Measurements from ENCODE around the gene HACD4.
"Not testable (repeated sequence)": the region's sequence is repeated elsewhere in the genome, so short reads cannot be mapped to it uniquely, and the experiment has no call there.

Gene HACD4

DNA sequence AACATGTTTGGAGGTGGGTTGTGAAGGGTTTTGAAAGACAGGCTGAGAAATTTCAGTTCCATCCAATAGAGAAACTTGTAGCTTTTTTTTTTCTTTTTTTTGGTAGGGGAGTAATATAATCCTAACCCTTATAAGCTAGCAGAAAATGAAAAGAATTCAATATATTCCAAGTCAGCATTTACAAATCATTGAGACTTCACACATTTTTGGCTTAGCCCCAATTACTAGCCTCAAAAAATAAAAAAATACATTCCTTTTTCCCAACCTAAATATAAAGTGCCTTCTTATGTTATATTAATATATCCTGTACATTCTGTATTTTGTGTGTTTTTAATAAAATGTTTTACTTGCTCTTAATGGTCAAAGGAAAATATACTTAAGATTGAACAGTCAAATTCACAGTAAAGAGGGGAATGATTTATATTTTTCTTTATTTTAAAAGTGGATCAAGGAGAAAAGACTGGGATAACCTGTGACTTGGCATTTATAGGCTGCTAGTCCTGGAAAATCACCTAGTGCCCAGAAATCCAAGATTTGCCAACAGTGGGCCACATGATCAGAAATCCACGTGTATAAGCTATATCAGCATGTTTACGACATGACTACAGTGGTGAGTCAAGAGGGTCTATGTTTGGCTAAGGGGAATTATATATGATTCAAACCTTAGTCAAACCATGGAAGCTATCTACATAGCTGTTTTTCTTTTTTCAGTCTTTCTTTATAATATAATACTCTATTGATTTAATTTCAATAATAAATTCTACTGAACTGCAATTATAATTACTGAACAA is 14.5 kb downstream of the HACD4 start:
- DNase-seq (ENCODE audit: low read depth in 2 of 2) = no peak

DNA sequence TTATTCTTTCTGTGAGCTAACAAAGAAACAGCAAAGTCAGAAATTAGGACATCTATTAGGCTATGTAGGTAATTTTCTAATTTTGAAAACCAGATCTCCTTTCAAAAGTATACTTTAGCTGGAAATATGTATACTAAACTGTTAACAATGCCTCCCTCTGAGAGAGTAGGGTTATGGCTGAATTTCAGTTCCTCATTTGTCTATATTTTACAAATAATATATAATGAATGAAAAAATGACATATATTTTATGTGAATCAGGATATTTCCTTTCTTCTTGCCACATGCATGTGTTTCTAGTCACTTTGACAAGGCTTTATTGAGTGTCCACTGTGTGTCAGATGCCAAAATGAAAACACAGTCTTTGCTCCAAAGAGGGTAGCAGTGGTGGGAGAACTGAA is 15.4 kb downstream of the HACD4 start:
- no peak for DNase-seq (ENCODE audit: low read depth in 2 of 2)

DNA sequence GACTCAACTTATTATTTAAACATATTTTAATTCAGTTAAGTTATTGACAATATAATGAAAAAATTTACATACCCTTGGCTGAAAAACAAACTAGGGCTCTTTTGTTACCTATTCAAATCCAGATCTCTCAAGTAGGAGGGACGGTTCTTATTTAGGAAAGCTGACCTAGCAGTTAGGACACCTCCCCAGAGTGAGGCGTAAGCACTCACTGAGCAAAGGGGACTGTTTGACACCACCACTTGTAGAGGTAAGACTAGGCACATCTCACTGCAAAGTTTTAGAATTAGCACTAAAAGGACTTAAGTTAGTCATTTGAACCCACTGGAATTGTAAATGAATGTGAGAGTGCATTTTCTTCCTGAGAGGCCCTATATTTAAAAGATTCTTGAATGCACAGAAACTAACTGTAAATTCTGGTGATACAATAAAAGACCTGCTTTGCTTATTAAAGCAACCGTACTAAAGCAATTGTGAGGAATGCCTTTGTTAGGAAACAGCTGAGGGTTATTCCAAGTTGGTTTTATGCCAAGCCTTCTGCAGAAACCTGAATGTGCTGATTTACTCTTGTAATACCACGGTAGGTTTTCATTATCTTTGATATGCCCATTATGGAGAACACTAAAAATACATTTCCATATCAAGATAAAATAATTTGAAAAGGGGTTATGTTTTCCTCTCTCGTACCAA is 16.2 kb downstream of the HACD4 start:
- DNase-seq (ENCODE audit: low read depth in 2 of 2) = no peak

DNA sequence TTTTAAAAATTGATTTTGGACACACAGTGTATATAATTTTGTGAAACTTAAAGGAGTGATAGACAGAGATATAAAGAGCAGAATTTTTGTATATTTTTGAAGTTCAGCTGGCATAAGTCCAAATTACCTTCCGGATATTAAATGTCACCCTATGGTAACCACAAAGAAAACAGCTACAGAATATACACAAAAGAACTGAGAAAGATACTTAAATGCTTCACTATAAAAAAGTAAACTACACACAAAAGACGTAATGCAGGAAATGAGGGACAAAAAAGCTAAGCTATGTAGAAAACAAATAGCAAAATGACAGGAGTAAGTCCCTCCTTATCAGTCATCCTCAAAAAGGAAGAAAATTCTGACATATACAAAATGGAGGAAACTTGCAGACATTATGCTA is 29.4 kb downstream of the HACD4 start:
- no peak for DNase-seq (ENCODE audit: low read depth in 2 of 2)

DNA sequence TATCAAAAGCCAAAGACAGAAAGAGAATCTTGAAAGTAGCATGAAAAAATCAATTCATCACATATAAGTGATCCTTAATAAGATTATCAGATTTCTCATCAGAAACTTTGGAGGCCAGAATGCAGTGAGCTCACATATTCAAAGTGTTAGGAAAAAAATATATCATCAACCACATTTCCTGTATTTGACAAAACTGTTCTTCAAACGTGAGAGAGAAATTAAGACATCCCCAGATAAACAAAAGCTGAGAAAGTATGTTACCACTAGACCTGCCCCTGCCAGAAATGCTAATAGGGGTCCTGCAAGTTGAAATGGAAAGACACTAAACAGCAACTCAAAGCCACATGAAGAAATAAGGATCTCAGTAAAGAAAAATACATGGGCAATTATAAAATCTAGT is 29.9 kb downstream of the HACD4 start:
- DNase-seq (ENCODE audit: low read depth in 2 of 2) = no peak

DNA sequence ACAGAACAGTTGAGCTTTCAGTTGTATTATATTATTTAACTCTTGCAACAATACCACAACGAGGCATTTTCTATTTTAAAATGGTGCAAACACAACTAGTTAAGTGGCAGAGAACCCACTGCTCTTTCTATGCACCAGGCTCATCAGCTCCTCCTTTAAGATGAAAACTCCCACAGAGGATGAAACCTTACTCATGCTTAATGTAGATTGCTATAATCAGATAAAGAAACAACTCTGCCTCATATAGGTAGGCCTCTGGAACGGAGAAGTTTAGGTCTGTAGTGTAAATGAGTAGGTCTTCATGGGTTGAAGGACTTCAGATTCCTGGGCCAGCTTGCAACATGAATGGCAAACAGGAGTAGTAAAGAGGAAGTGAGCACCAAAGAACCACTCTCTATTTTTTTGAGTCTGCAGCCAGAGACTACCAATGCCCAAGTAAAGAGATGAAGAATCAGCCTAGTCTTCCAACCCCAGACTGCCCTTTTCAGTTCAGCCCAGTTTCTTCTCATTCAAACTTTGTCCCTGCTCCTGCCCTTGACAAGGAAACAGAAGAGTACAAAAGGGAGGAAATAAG is 33.9 kb downstream of the HACD4 start:
- no peak for DNase-seq (ENCODE audit: low read depth in 2 of 2)

DNA sequence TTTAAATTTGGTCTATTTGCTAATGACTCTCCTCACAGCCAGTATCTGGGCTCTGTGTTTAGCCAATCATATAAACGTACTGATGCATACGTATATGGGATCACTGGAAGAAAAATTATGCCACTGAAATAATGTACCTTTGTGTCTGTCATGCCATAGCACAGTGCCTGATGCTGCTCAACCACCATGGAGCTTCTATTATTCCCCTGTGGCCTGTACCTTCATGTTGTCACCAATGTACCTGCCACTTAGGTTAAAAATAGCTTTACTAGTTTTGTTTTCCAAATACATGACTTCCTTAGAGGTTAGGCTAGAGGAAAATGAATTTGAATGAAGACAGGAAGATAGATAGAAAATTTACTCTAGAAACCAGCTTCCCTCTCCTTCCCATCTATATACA is 34.6 kb downstream of the HACD4 start:
- DNase-seq (ENCODE audit: low read depth in 2 of 2) = no peak

DNA sequence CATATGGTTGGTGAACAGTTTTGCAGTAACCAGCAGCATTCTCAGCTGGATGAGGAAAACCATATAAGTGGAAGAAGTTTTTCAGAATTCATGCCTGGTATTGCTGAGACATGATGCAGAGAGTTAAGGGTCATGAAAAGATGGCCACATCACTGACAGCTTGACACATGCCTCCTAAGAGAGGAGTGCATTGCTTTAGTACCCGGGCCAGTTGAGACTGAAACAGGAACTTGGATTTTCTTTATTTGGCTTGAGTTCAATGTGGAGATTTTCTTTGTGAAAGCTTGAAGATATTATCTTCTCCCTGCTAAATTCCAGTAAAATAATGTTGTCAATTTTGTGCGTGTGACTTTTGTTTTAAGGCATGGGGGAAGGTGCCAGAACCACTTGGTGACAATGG is 35.8 kb downstream of the HACD4 start:
- DNase-seq (ENCODE audit: low read depth in 2 of 2) = no peak

DNA sequence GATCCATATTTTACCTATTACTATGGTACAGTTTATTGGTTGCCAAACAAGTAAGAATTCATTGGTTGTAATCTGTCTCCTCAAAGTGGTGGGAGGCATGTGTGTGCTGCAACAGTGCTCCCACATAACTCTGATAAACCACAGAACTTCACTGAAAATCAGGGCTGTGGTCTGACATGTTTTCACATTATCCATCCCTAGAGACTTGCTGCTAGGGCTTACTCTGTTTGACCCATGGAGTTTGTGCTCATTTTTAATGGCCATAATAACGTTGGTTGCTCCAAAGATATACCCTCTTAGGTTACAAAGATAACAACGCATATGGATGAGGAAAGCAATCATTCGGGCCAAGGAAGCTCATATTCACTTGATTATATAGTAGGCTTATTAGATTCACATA is 37.0 kb downstream of the HACD4 start:
- DNase-seq (ENCODE audit: low read depth in 2 of 2) = no peak

DNA sequence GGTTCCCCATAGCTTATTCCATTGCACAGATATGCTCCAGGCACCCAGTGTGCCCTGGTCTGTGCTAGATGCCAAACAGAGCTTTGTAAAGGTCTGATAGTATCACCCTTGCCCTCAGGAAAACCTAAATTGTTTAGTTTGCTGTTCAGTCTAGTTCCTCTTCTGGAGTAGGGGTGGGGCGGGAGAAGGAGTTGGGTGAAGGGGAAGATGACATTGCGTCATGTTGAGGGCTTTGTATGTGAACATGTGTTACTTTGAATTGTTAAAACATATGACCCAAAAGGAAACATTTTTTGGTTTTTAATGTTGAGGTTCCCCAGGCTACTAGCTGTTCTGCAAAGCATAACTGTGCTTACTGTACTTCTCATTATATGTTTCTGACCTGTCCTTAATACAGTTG is 40.6 kb downstream of the HACD4 start:
- no peak for DNase-seq (ENCODE audit: low read depth in 2 of 2)

DNA sequence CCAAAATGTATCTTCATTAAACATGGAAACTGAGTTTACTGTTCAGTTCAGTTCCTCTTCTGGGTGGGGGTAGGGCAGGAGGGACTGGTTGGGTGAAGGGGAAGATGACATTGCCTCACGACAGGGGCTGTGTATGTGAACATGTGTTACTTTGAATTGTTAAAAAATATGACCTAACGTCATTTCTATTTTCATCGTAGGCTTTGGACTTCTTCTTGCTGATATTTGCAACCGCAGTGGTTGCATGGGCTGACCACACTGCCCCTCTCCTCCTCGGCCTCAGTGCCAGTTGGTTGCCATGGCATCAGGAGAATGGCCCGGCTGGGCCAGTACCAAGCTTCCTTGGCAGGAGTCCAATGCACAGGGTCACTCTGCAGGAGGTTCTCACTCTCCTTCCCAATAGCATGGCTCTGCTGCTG is 41.5 kb downstream of the HACD4 start:
- DNase-seq (ENCODE audit: low read depth in 2 of 2) = no peak

DNA sequence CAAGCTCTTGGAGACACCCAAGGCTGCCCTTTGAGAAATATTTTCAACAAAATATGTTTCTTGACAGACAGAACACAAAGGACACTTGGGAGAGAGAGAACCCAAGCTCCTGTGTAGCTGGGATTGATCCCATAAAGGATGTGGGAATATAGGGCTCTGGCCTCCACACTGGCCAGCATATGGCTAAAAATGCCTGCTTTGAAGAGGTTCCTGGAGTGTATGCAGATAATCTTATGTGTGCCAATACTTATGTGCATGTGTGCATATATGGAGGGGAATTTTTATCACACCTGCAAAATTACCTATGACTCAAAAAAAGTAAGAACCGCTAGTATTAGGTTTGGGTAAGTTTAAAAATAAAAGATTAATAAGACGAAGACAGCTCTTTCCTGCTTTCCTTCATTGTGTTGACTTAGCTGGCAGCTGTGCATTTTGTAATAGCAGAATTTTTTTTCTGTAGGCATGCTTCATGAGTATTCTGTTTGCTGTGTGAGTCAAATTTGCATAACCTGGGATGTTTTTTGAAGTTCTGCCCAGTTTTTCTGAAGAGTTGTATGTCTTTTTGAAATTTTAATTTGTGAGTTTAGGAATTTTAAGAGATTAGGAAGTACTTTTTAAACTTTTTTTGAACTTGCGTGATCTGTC is 42.6 kb downstream of the HACD4 start:
- DNase-seq (ENCODE audit: low read depth in 2 of 2) = no peak

DNA sequence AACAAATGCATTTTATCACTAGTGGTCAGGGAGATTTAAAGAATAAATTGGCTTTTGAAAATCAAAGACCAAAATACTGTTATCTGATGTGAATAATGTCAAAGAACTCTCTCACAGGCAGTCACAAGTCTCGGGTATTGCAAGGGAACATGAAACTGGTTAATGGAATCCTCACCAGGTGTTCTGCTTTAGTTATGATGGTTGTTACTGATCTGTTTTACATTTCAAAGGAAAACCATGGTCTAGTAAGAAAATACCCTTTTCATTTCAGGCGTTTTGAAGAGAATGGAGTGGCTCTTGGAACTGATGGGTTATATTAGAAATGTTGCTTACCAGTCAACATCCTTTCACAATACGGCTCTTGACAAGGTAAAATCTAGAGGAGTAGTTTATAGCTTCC is 43.4 kb downstream of the HACD4 start:
- no peak for DNase-seq (ENCODE audit: low read depth in 2 of 2)

DNA sequence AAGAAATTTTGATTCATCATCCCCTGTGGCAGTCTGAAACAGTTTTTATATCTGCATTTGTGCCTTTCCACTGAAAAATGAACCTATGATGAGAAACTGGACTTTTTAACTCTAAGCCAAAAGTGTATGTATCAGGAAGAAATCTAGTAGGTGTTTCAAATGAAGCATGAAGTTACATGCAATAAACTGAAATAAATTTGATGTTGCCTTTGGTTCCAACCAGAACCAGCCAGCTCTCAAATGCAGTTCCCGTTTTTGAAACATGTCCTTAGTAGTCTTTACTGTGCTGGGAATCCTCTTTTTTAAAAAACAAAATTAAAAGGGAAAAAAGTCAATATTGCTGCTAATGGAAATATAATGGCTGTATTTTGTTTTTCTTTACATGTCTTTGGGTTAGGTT is 43.9 kb downstream of the HACD4 start:
- no peak for DNase-seq (ENCODE audit: low read depth in 2 of 2)

DNA sequence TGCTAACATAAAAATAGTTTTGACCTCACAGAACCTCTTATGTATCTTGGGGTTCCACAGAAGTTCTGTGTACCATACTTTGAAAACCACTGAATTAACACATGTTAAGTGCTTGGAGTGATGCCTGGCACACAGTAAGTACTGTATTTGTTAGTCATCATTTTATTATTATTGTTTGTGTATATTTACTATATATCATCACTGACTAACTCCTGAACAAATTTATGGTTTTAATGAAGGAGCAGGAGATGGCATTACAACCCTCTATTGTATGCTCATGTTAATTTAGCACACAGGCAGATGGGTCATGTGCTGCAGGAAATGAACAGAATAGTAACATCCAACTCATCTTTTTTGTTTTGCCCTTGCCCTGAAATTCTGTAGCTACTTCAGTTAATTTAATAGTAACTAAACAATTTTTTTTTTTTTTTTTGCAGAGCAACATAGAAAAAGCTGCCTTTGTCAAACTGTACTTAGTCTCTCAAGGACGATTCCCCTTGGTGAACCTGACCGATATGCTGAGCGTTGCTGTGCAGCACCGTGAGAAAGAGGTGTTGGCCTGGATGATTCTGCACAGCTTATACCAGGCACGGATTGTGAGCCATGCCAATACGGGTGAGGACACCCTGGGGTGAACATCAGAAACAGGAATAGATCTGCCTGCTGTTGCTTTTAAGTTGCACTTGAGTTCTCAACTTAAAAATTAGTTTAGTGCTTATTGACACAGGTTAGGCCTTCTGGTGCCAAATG is 45.4 kb downstream of the HACD4 start:
- DNase-seq (ENCODE audit: low read depth in 2 of 2) = no peak

DNA sequence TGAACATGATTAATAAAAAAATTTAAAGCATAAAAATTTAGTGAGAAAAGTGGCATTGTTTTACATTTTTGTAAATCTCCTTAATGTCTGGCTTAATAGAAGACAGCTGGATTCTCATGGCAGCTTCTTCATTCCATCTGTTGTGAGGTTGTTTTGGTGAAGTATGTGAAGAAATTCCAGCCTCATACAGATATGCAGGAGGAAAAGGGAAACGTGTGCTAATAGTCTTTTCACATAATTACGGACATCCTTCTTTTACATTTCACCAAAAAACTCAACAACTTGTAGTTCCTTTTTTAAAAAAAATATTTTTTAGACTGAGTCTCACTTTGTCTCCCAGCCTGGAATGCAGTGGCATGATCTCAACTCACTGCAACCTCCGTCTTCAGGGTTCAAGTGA is 46.9 kb downstream of the HACD4 start:
- no peak for DNase-seq (ENCODE audit: low read depth in 2 of 2)

DNA sequence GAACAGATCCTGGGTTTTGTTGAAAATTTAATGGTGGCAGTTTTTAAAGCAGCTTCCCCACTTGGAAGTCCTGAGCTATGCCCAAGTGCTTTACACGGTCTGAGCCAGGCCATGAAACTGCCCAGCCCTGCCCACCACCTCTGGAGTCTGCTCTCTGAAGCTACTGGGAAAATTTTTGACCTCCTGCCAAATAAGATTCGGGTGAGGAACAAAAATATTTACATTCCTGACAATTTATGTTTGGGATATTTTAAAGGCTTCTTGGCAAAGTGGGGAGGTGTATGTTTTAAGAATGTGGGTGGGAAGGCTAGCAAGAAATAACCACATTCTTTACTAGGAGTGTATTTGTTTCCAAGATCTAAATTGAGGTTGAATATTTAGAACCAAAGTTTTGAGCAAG is 50.0 kb downstream of the HACD4 start:
- DNase-seq (ENCODE audit: low read depth in 2 of 2) = no peak

DNA sequence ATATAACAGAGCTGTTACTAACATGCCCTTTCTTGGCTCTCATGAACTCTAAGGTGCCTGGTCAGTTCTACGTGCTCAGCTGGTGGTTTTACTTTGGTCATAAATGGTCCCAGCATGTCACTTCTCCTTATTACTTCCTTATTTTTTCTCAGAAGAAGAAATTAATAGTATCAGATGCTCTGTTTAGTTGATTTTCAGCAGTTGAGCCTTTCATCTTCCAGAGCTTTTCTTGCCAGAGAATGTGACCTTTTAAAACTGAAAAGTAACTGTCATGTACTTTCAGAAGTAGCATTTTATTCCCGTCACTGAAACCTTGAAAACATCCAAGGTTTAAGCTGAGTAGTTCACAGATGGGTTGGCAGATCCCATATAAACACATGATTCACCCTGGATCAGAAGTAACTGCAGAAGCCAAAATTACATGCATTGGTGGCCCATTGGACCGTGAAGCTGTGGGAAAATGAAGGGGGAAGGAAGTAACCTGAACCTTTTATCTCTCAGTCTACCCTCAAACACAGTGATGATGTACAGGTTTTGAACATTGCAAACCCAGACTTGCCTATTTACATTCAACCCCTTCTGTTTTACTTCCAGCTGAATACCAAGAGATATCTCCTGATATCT is 50.5 kb downstream of the HACD4 start:
- DNase-seq (ENCODE audit: low read depth in 2 of 2) = no peak

DNA sequence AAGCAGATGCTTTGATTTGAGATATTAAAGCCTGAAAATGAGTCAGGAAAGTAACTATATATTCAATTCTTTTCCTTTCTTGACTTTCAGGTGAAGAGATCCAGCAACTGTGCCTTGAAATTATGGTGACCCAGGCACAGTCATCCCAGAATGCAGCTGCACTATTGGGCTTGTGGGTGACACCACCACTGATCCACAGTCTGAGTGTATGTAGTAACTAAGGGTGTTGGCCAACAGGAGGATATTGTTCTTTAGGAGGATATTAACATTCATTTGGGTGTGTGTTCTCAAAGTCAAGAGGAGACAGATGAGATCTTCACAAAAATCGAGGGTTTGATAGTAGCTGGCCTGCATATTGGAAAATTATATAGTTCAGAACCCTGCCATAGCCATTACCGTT is 53.2 kb downstream of the HACD4 start:
- DNase-seq (ENCODE audit: low read depth in 2 of 2) = no peak

DNA sequence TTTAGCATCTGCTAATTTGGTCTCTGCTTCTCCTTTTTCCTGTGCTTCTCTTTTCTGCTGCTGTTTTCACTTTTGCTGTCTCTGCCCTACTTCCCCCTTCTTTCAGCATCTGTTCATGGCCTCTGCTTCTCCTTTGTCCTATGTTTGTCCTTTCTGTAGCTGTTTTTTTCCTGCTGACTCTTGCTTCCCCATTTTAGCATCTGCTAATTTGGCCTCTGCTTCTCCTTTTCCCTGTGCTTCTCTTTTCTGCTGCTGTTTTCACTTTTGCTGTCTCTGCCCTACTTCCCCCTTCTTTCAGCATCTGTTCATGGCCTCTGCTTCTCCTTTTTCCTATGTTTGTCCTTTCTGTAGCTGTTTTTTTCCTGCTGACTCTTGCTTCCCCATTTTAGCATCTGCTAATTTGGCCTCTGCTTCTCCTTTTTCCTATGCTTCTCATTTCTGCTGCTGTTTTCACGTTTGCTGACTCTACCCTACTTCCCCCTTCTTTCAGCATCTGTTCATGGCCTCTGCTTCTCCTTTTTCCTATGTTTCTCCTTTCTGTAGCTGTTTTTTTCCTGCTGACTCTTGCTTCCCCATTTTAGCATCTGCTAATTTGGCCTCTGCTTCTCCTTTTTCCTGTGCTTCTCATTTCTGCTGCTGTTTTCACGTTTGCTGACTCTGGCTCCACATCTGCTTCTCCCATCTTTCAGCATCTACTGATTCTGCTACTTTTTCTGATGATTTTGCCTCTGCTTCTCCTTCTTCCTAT is 57.1 kb downstream of the HACD4 start:
- not testable (repeated sequence) for DNase-seq (ENCODE audit: low read depth in 2 of 2)
